ENCODE results near the gene THSD4.

GRCh38 chr15:71572452-71573053, 457.3 kb downstream of the THSD4 start:
- TF ChIP-seq CTCF (IDR thresholded peaks at IDR 0.05; ENCODE audit: low read length): no peak
- no peak for TF ChIP-seq EZH2 (optimal IDR thresholded peaks at IDR 0.05; ENCODE audit: low read depth, low read length)
- no peak for TF ChIP-seq EZH2phosphoT487 (IDR thresholded peaks at IDR 0.05; ENCODE audit: low read length)

Data from MM.1S (cell line).